Stimulated activated CD4-positive, alpha-beta T cell treated with anti-CD3 and anti-CD28 coated beads, Interleukin-4, amount 100 ng/mL, for 24 hours (primary cell): ENCODE data around the gene PAEP.

Experiments
- DNase-seq: peaks from one replicate; pipeline ENCODE4 v3.0.0-alpha.2; 2020

PAEP gene

GRCh38 chr9:135580664-135581380, 19.3 kb downstream of the PAEP start:
- no peak for DNase-seq

GRCh38 chr9:135581636-135582426, 20.3 kb downstream of the PAEP start:
- DNase-seq, result no peak

- DNase-seq, result no peak
Measured at GRCh38 chr9:135582541-135582940, 21.0 kb downstream of the PAEP start.

- DNase-seq, result no peak
Measured at GRCh38 chr9:135582966-135583687, 21.6 kb downstream of the PAEP start.

GRCh38 chr9:135583688-135584011, 22.1 kb downstream of the PAEP start:
- DNase-seq, result no peak

GRCh38 chr9:135584371-135584770, 22.8 kb downstream of the PAEP start:
- no peak for DNase-seq

GRCh38 chr9:135584934-135585333, 23.4 kb downstream of the PAEP start:
- DNase-seq, result no peak

GRCh38 chr9:135586601-135587109, 25.1 kb downstream of the PAEP start:
- no peak for DNase-seq

- DNase-seq, result no peak
Measured at GRCh38 chr9:135587658-135588057, 26.1 kb downstream of the PAEP start.

- DNase-seq, result no peak
Measured at GRCh38 chr9:135588371-135588770, 26.8 kb downstream of the PAEP start.

- no peak for DNase-seq
Measured at GRCh38 chr9:135588886-135589595, 27.5 kb downstream of the PAEP start.

GRCh38 chr9:135589596-135590485, 28.3 kb downstream of the PAEP start:
- no peak for DNase-seq

- DNase-seq, result no peak
Measured at GRCh38 chr9:135590486-135591079, 29.0 kb downstream of the PAEP start.

- DNase-seq, result peak; percentile 1
Measured at GRCh38 chr9:135591506-135592330, 30.2 kb downstream of the PAEP start.

- DNase-seq, result no peak
Measured at GRCh38 chr9:135592331-135592590, 30.7 kb downstream of the PAEP start.

GRCh38 chr9:135592625-135593024, 31.1 kb downstream of the PAEP start:
- no peak for DNase-seq

- no peak for DNase-seq
Measured at GRCh38 chr9:135596211-135596610, 34.7 kb downstream of the PAEP start.

- no peak for DNase-seq
Measured at GRCh38 chr9:135600296-135600817, 38.8 kb downstream of the PAEP start.

- no peak for DNase-seq
Measured at GRCh38 chr9:135601988-135602387, 40.4 kb downstream of the PAEP start.

GRCh38 chr9:135602789-135603481, 41.4 kb downstream of the PAEP start:
- peak; percentile 59 for DNase-seq
